Measurements from ENCODE around the gene DSE.
"Not testable (repeated sequence)": the region's sequence is repeated elsewhere in the genome, so short reads cannot be mapped to it uniquely, and the experiment has no call there.

DSE gene

GRCh38 chr6:116329156-116329555 lies 41.6 kb upstream of the DSE start:
- no peak for TF ChIP-seq CTCF (IDR thresholded peaks at IDR 0.05; ENCODE audit: extremely low read depth, missing control alignments)
- no peak for DNase-seq (ENCODE audit: low spot score)

GRCh38 chr6:116330511-116330910 lies 40.2 kb upstream of the DSE start:
- TF ChIP-seq CTCF (IDR thresholded peaks at IDR 0.05; ENCODE audit: extremely low read depth, missing control alignments) = no peak
- DNase-seq (ENCODE audit: low spot score) = no peak

- TF ChIP-seq CTCF (IDR thresholded peaks at IDR 0.05; ENCODE audit: extremely low read depth, missing control alignments) = no peak
- no peak for DNase-seq (ENCODE audit: low spot score)
Observed at GRCh38 chr6:116332096-116332495, 38.7 kb upstream of the DSE start.

GRCh38 chr6:116334638-116335409 lies 35.9 kb upstream of the DSE start:
- not testable (repeated sequence) for DNase-seq (ENCODE audit: low spot score)

GRCh38 chr6:116335612-116336215 lies 35.0 kb upstream of the DSE start:
- no peak for TF ChIP-seq CTCF (IDR thresholded peaks at IDR 0.05; ENCODE audit: extremely low read depth, missing control alignments)

GRCh38 chr6:116338943-116339342 lies 31.8 kb upstream of the DSE start:
- no peak for TF ChIP-seq CTCF (IDR thresholded peaks at IDR 0.05; ENCODE audit: extremely low read depth, missing control alignments)
- DNase-seq (ENCODE audit: low spot score) = no peak

More at GRCh38 chr6:116335612-116336215, 35.0 kb upstream of the DSE start:
- no peak for DNase-seq (ENCODE audit: low spot score)

GRCh38 chr6:116340625-116341024 lies 30.1 kb upstream of the DSE start:
- DNase-seq (ENCODE audit: low spot score) = not testable (repeated sequence)

GRCh38 chr6:116349216-116349615 lies 21.5 kb upstream of the DSE start:
- TF ChIP-seq CTCF (IDR thresholded peaks at IDR 0.05; ENCODE audit: extremely low read depth, missing control alignments) = no peak
- no peak for DNase-seq (ENCODE audit: low spot score)
